Activated naive CD8-positive, alpha-beta T cell (primary cell): ENCODE data around the gene HIVEP3.

ENCODE experiments used
- H3K27ac Mint-ChIP-seq: one replicate; pipeline ENCODE4 v1.8.0; 2021; ENCODE audit warnings: mixed read lengths
- H3K27me3 Mint-ChIP-seq: one replicate; pipeline ENCODE4 v1.8.0; 2021; ENCODE audit warnings: mixed read lengths
- H3K36me3 Mint-ChIP-seq: one replicate; pipeline ENCODE4 v1.8.0; 2021; ENCODE audit warnings: mixed read lengths
- H3K4me1 Mint-ChIP-seq: one replicate; pipeline ENCODE4 v1.8.0; 2021; ENCODE audit warnings: low read depth, mixed read lengths
- H3K4me3 Mint-ChIP-seq: one replicate; pipeline ENCODE4 v1.8.0; 2021; ENCODE audit warnings: mild to moderate bottlenecking, mixed read lengths
- H3K9me3 Mint-ChIP-seq: one replicate; pipeline ENCODE4 v1.8.0; 2021; ENCODE audit warnings: low read depth, mixed read lengths

Gene HIVEP3

GRCh38 chr1:41813755-41814745 lies 104.7 kb downstream of the HIVEP3 start:
- H3K9me3 Mint-ChIP-seq = no peaks in the 10 kb centered on the region
- no peak overlapping the region for H3K27ac Mint-ChIP-seq
- H3K4me1 Mint-ChIP-seq = peaks cover 32% of the 10 kb centered on the region
- peaks cover 3% of the 10 kb centered on the region for H3K36me3 Mint-ChIP-seq
- H3K4me3 Mint-ChIP-seq = no peak overlapping the region
- H3K27me3 Mint-ChIP-seq = no peaks in the 10 kb centered on the region

- Mint-ChIP-seq H3K9me3 (no peaks in the 10 kb centered on the region), H3K4me1 (peaks cover 39% of the 10 kb centered on the region), H3K27me3 (no peaks in the 10 kb centered on the region), H3K27ac (no peak overlapping the region), H3K36me3 (peaks cover 3% of the 10 kb centered on the region), H3K4me3 (no peak overlapping the region)
Observed at GRCh38 chr1:41813226-41813625, 105.5 kb downstream of the HIVEP3 start.

GRCh38 chr1:41812453-41812852 lies 106.3 kb downstream of the HIVEP3 start:
- H3K27me3 Mint-ChIP-seq = no peaks in the 10 kb centered on the region
- no peak overlapping the region for H3K4me3 Mint-ChIP-seq
- H3K4me1 Mint-ChIP-seq = peaks cover 47% of the 10 kb centered on the region
- peaks cover 3% of the 10 kb centered on the region for H3K36me3 Mint-ChIP-seq
- H3K9me3 Mint-ChIP-seq = no peaks in the 10 kb centered on the region
- no peak overlapping the region for H3K27ac Mint-ChIP-seq

- Mint-ChIP-seq H3K4me3 (no peak overlapping the region), H3K27me3 (no peaks in the 10 kb centered on the region), H3K9me3 (no peaks in the 10 kb centered on the region), H3K4me1 (peaks cover 51% of the 10 kb centered on the region), H3K27ac (peak overlapping the region; percentile 24), H3K36me3 (peaks cover 3% of the 10 kb centered on the region)
Observed at GRCh38 chr1:41812051-41812450, 106.7 kb downstream of the HIVEP3 start.

- Mint-ChIP-seq H3K36me3 (peaks cover 3% of the 10 kb centered on the region), H3K27ac (peak overlapping the region; percentile 52), H3K9me3 (no peaks in the 10 kb centered on the region), H3K27me3 (no peaks in the 10 kb centered on the region), H3K4me1 (peaks cover 59% of the 10 kb centered on the region), H3K4me3 (peak overlapping the region; percentile 51)
Observed at GRCh38 chr1:41811051-41811795, 107.5 kb downstream of the HIVEP3 start.

GRCh38 chr1:41810446-41810845 lies 108.3 kb downstream of the HIVEP3 start:
- no peaks in the 10 kb centered on the region for H3K9me3 Mint-ChIP-seq
- peaks cover 67% of the 10 kb centered on the region for H3K4me1 Mint-ChIP-seq
- peaks cover 3% of the 10 kb centered on the region for H3K36me3 Mint-ChIP-seq
- no peak overlapping the region for H3K4me3 Mint-ChIP-seq
- peak overlapping the region; percentile 22 for H3K27ac Mint-ChIP-seq
- no peaks in the 10 kb centered on the region for H3K27me3 Mint-ChIP-seq

- Mint-ChIP-seq H3K36me3 (peaks cover 3% of the 10 kb centered on the region), H3K4me3 (no peak overlapping the region), H3K4me1 (peaks cover 74% of the 10 kb centered on the region), H3K27me3 (no peaks in the 10 kb centered on the region), H3K9me3 (no peaks in the 10 kb centered on the region), H3K27ac (peak overlapping the region; percentile 61)
Observed at GRCh38 chr1:41809692-41810091, 109.0 kb downstream of the HIVEP3 start.

- Mint-ChIP-seq H3K4me3 (peak overlapping the region; percentile 84), H3K9me3 (no peaks in the 10 kb centered on the region), H3K27ac (peak overlapping the region; percentile 94), H3K36me3 (peaks cover 3% of the 10 kb centered on the region), H3K27me3 (no peaks in the 10 kb centered on the region), H3K4me1 (peaks cover 97% of the 10 kb centered on the region)
Observed at GRCh38 chr1:41807390-41807789, 111.3 kb downstream of the HIVEP3 start.

- Mint-ChIP-seq H3K9me3 (no peaks in the 10 kb centered on the region), H3K4me1 (peaks cover 94% of the 10 kb centered on the region)
Observed at GRCh38 chr1:41806472-41807155, 112.1 kb downstream of the HIVEP3 start.

GRCh38 chr1:41805771-41806471 lies 112.8 kb downstream of the HIVEP3 start:
- Mint-ChIP-seq H3K4me1 (peaks cover 92% of the 10 kb centered on the region), H3K27ac (peak overlapping the region; percentile 94), H3K9me3 (no peaks in the 10 kb centered on the region)

More at GRCh38 chr1:41806472-41807155, 112.1 kb downstream of the HIVEP3 start:
- Mint-ChIP-seq H3K27ac (peak overlapping the region; percentile 94), H3K27me3 (no peaks in the 10 kb centered on the region), H3K36me3 (peaks cover 3% of the 10 kb centered on the region), H3K4me3 (peak overlapping the region; percentile 84)

GRCh38 chr1:41804176-41804575 lies 114.5 kb downstream of the HIVEP3 start:
- H3K4me3 Mint-ChIP-seq = peak overlapping the region; percentile 40
- peak overlapping the region; percentile 51 for H3K27ac Mint-ChIP-seq
- H3K36me3 Mint-ChIP-seq = peaks cover 3% of the 10 kb centered on the region
- H3K27me3 Mint-ChIP-seq = no peaks in the 10 kb centered on the region
- H3K4me1 Mint-ChIP-seq = peaks cover 92% of the 10 kb centered on the region
- H3K9me3 Mint-ChIP-seq = no peaks in the 10 kb centered on the region

More at GRCh38 chr1:41805771-41806471, 112.8 kb downstream of the HIVEP3 start:
- peaks cover 3% of the 10 kb centered on the region for H3K36me3 Mint-ChIP-seq
- H3K27me3 Mint-ChIP-seq = no peaks in the 10 kb centered on the region
- peak overlapping the region; percentile 84 for H3K4me3 Mint-ChIP-seq

- Mint-ChIP-seq H3K36me3 (peaks cover 6% of the 10 kb centered on the region), H3K9me3 (no peaks in the 10 kb centered on the region), H3K4me1 (peaks cover 89% of the 10 kb centered on the region), H3K4me3 (peak overlapping the region; percentile 57), H3K27ac (peak overlapping the region; percentile 82), H3K27me3 (no peaks in the 10 kb centered on the region)
Observed at GRCh38 chr1:41803656-41804055, 115.1 kb downstream of the HIVEP3 start.

- Mint-ChIP-seq H3K36me3 (peaks cover 6% of the 10 kb centered on the region), H3K27ac (peak overlapping the region; percentile 82), H3K4me1 (peaks cover 80% of the 10 kb centered on the region), H3K9me3 (no peaks in the 10 kb centered on the region), H3K4me3 (peak overlapping the region; percentile 57), H3K27me3 (no peaks in the 10 kb centered on the region)
Observed at GRCh38 chr1:41802532-41803501, 115.9 kb downstream of the HIVEP3 start.
